Chondrocyte (in vitro differentiated cells): ENCODE measurements around the gene TSPOAP1. TPM values are rescaled to one million over a fixed set of nuclear protein-coding genes. Genes with fewer than 3 reads are reported as not detected.

Source experiments
- DNase-seq: peaks from one replicate; pipeline ENCODE4 v3.0.0; 2021; ENCODE audit warnings: mixed read lengths, low spot score
- H3K27ac Mint-ChIP-seq: one replicate; pipeline ENCODE4 v1.8.0; 2021; ENCODE audit warnings: mild to moderate bottlenecking, moderate library complexity, mixed read lengths; ENCODE audit not compliant: unreplicated experiment
- H3K27me3 Mint-ChIP-seq: 2 replicates; pipeline ENCODE4 v1.8.0; 2021; ENCODE audit warnings: low read depth, mixed read lengths
- H3K36me3 Mint-ChIP-seq: 2 replicates; pipeline ENCODE4 v1.8.0; 2021; ENCODE audit warnings: low read depth, mixed read lengths
- H3K4me1 Mint-ChIP-seq: 2 replicates; pipeline ENCODE4 v1.8.0; 2021; ENCODE audit warnings: low read depth, mild to moderate bottlenecking, mixed read lengths
- H3K4me3 Mint-ChIP-seq: one replicate; pipeline ENCODE4 v1.8.0; 2021; ENCODE audit warnings: mild to moderate bottlenecking, moderate library complexity, mixed read lengths; ENCODE audit not compliant: unreplicated experiment
- H3K9me3 Mint-ChIP-seq: 2 replicates; pipeline ENCODE4 v1.8.0; 2021; ENCODE audit warnings: low read depth, mixed read lengths
- CTCF ChIP-seq: fragments of 200-600 bp; sonication (generic); IDR thresholded peaks from 2 replicates; pipeline ENCODE4 v1.5.0; 2021; ENCODE audit warnings: antibody characterized with exemption, mild to moderate bottlenecking, moderate library complexity
- total RNA-seq: library from RNA; stranded (reverse); gene quantifications from 3 replicates; pipeline ENCODE4 v1.2.1, GENCODE V29; 2021

TSPOAP1 gene
- total RNA-seq, 1 donor from 2014 or later = 2.0 TPM

GRCh38 chr17:58331815-58332777, 3.5 kb upstream of the TSPOAP1 start:
- Mint-ChIP-seq H3K4me1 (no peaks in the 10 kb centered on the region), H3K4me3 (no peak overlapping the region), H3K27me3 (peaks cover 5% of the 10 kb centered on the region), H3K36me3 (no peaks in the 10 kb centered on the region), H3K27ac (no peak overlapping the region), H3K9me3 (no peaks in the 10 kb centered on the region)
- peak; percentile 88 for DNase-seq
- TF ChIP-seq CTCF = no peak

- Mint-ChIP-seq H3K36me3 (no peaks in the 10 kb centered on the region), H3K4me3 (no peak overlapping the region), H3K27me3 (peaks cover 5% of the 10 kb centered on the region), H3K27ac (no peak overlapping the region), H3K9me3 (no peaks in the 10 kb centered on the region), H3K4me1 (no peaks in the 10 kb centered on the region)
- TF ChIP-seq CTCF = no peak
- DNase-seq = peak; percentile 75
Measured at GRCh38 chr17:58330997-58331814, 2.6 kb upstream of the TSPOAP1 start.

GRCh38 chr17:58330538-58330996, 2.0 kb upstream of the TSPOAP1 start:
- DNase-seq = peak; percentile 57
- H3K4me1 Mint-ChIP-seq = no peaks in the 10 kb centered on the region
- no peak overlapping the region for H3K27ac Mint-ChIP-seq
- TF ChIP-seq CTCF = no peak
- no peak overlapping the region for H3K4me3 Mint-ChIP-seq
- no peaks in the 10 kb centered on the region for H3K9me3 Mint-ChIP-seq
- H3K36me3 Mint-ChIP-seq = no peaks in the 10 kb centered on the region
- H3K27me3 Mint-ChIP-seq = peaks cover 7% of the 10 kb centered on the region

- no peaks in the 10 kb centered on the region for H3K36me3 Mint-ChIP-seq
Measured at GRCh38 chr17:58329810-58330537, 1.4 kb upstream of the TSPOAP1 start.

More at GRCh38 chr17:58329810-58330537, 1.4 kb upstream of the TSPOAP1 start:
- Mint-ChIP-seq H3K4me1 (no peaks in the 10 kb centered on the region), H3K27ac (no peak overlapping the region), H3K27me3 (peaks cover 7% of the 10 kb centered on the region), H3K9me3 (no peaks in the 10 kb centered on the region), H3K4me3 (no peak overlapping the region)
- DNase-seq = no peak
- TF ChIP-seq CTCF = no peak
